Fibroblast of skin of right biceps (primary cell): ENCODE results near the gene GFER.
"Not testable (repeated sequence)": the region's sequence is repeated elsewhere in the genome, so short reads cannot be mapped to it uniquely, and the experiment has no call there.

Experiments used
- DNase-seq: peaks from one replicate; pipeline ENCODE4 v3.0.0-alpha.2; 2013

The GFER gene

DNA sequence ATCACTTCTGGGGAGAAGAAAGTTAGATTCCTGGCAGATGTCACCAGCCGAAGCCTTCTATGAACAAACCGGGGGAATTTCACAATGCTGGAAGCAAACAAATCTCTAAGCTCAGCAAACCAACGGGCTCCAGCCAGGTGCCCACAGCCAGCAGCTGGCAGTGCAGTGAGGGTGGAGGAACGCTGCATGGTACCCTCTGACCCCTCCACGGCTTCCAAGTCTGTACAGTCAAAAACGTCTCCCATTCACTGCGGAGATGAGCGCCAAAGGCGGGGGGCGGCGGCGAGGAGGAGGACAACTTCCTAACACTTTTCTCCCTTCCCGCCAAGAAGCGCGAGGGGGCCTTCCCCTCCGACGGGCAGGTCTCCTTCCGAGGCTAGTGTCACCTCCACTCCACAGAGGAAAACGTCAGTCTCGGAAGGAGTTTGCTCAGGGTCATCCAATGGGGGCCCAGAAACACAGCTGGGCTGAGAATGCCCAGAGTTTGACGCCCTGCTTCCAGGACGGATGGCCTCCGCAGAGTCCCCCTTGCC lies 24.7 kb downstream of the GFER start:
- DNase-seq = peak; percentile 40

DNA sequence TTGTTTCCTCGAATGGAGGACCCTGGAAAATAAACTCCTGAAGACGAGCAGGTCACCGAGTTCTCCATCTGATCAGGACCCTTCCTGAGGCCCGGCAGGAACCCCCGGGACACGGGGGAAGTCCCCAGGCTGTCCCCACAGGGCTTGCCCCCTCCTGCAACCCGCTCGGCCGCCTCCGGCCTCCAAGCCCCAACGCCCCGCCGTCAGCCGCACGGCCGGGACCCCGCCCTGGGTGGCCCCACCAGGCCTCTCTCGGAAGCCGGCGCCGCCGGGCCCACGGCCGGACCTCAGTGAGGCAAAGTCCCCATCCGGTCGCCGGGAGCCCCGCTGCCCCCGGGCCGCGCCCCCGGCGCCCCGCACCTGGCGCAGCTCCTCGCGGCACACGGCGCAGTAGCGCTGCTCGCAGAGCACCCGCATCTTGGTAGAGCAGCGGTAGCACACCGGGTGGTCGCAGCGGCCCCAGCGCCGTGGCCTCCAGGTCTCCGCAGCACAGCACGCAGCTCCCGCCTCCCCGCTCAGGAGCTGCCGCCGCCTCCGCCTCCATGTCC lies 25.2 kb downstream of the GFER start:
- DNase-seq = no peak

- DNase-seq = peak; percentile 91
These were observed 26.0 kb downstream of the GFER start, which contains the start of gene ZNF598 for GRCh38 chr16:2009791-2010510. Gene ZNF598 (minus strand): TSS chr16:2009821.

- not testable (repeated sequence) for DNase-seq
These were observed 27.7 kb downstream of the GFER start for GRCh38 chr16:2011726-2012125.

GRCh38 chr16:2013527-2013926 lies 29.5 kb downstream of the GFER start:
- no peak for DNase-seq

DNA sequence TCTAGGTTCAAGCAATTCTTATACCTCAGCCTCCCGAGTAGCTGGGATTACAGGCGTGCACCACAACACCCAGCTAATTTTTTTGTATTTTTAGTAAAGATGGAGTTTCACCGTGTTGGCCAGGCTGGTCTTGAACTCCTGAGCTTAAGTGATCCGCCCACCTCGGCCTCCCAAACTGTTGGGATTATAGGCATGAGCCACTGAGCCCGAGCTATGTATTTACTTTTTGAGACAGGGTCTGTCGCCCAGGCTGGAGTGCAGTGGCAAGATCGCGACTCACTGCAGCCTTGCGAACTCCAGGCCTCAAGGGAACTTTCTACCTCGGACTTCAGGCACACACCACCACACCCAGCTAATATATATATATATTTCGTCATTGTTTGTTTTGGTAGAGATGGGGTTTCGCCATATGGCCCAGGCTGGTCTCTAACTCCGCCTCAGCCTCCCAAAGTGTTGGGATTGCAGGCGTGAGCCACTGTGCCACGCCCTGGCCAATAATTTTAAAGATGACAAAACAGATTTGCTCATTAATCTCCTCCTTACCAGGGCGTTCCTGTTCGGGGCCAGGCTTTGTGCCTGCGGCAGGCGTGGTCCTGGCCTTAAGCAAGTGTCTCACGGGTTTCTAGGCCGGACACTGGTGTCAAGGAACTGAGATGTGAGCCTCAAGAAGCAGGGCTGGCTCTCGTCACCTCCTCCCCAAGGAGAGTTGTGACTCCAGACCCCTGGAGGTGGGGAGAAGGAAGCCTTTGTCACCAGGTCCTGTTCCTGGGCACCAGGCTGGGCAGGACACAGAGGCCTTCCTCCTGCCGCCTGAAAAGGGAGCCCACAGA lies 31.3 kb downstream of the GFER start:
- no peak for DNase-seq

DNA sequence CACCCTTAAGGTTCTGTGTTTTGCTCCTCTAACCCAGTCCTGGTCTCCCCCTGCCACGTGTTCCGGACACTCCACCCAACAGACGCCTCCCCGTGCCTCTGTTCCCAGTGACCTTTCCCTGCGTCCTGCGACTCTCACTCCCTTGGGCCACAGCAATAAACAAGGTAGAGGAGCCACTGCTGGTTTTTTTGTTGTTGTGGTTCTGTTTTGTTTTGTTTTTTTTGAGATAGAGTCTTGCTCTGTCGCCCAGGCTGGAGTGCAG lies 31.9 kb downstream of the GFER start:
- no peak for DNase-seq

DNA sequence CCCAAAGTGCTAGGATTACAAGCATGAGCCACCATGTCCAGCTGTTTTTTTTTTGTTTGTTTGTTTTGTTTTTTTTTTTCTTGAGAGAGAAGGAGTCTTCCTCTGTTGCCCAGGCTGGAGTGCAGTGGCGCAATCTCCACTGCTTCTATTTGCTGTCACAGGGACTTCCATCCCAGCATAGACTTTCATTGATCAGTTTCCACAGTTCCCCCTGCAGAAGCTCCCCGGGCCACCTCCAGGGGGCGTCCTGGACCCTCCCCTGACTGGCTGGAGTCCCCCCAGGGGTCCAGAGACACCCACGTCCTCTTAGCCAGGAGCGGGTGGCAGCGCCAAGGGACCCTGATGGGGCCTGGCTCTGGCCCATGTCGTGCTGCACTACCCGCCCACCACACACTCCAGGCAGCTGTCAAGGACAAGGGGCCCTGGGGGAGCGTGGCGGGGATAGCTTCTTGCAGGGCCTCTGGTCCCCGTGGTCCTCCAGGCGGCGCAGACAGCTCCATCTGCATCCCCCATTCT lies 32.5 kb downstream of the GFER start:
- no peak for DNase-seq

GRCh38 chr16:2019518-2019920 lies 35.5 kb downstream of the GFER start, which contains the start of gene NPW:
Gene NPW (plus strand): TSS chr16:2019785.
- DNase-seq = no peak

GRCh38 chr16:2019921-2020831 lies 36.2 kb downstream of the GFER start:
- no peak for DNase-seq

- peak; percentile 66 for DNase-seq
These were observed 38.7 kb downstream of the GFER start for GRCh38 chr16:2022723-2023091.

- peak; percentile 82 for DNase-seq
These were observed 39.4 kb downstream of the GFER start for GRCh38 chr16:2023092-2024031.

GRCh38 chr16:2024032-2024420 lies 40.0 kb downstream of the GFER start:
- no peak for DNase-seq

- DNase-seq = no peak
These were observed 41.3 kb downstream of the GFER start for GRCh38 chr16:2025251-2025650.

- DNase-seq = no peak
These were observed 42.0 kb downstream of the GFER start for GRCh38 chr16:2025878-2026460.

- no peak for DNase-seq
These were observed 42.5 kb downstream of the GFER start, which contains the start of gene NHERF2 for GRCh38 chr16:2026461-2027023. Gene NHERF2 (plus strand): TSS chr16:2026902. CDS start chr16:2027006, 104 bp downstream.

DNA sequence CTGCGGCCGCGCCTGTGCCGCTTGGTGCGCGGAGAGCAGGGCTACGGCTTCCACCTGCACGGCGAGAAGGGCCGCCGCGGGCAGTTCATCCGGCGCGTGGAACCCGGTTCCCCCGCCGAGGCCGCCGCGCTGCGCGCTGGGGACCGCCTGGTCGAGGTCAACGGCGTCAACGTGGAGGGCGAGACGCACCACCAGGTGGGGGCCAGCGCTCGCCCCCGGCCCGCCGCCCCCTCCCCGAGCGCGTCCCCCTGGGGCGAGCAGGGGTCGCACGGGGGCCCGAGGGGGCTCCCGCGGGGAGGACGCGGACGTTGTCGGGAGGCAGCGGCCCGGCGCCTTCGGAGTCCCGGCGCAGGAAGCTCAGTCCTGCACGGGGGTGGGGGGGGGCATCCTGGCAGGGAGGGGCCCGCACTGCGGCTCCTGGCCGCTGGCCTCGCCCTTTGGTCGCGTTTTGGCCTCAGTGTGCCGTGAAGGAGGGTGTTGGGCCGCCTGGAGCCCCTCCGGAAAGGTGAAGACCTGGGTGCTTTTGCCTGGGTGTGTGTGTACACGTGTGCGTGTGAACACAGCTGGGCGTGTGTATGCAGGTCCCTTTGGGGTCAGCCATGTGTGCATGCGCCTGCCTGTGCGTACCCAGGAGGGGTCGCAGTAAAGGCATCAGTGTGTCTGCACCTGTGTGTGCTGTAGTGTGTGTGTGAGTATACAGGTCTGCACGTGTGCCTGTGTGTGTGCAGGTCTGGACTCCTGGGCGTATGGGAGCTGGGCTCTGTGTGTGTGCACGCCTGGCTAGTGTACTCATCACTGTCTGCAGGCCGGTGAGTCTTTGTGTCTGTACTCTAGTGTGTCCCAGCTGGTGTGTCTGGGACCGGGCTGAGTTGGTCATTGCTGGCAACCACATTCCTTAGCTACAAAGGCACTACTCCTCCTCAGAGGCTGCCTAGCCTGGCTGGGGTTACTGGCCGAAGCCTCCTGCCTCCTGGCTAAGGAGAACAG lies 43.3 kb downstream of the GFER start:
- DNase-seq = peak; percentile 46

DNA sequence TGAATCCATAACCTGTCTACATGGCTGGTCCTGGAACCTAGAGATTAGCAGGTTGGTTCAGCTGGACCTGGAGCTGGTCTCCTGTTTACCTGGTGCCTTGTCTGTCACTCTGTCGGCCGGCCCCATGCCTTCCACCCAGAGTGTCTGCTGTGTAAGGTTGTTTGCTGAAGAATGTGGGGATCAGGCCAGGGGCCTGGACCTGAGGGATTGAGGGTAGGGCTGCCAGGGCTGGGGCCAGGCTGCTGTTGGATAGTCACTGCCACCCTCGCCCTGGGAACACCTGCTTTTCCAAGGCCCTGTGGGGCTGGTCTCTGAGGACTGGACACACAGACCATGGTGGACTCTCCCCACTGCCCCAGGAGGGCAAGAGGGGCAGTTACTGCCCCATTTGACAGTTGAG lies 44.2 kb downstream of the GFER start:
- no peak for DNase-seq

GRCh38 chr16:2028620-2029220 lies 44.7 kb downstream of the GFER start:
- DNase-seq = no peak
